HEK293 (cell line): ENCODE measurements around the gene TCAP.

Source experiments
- CTCF ChIP-seq: fragments of 450-650 bp; formaldehyde crosslinking; IDR thresholded peaks from 2 replicates; pipeline ENCODE4 v1.5.1; 2016; ENCODE audit warnings: missing biosample characterization, missing genetic modification characterization
- OSR2 ChIP-seq: fragments of 450-650 bp; formaldehyde crosslinking; IDR thresholded peaks from 2 replicates; pipeline ENCODE4 v1.5.1; 2016; ENCODE audit warnings: missing biosample characterization, missing genetic modification characterization
- REST ChIP-seq: fragments of 450-650 bp; formaldehyde crosslinking; IDR thresholded peaks from 2 replicates; pipeline ENCODE4 v1.5.1; 2016; ENCODE audit warnings: missing biosample characterization, missing genetic modification characterization
- ZNF558 ChIP-seq: fragments of 450-650 bp; formaldehyde crosslinking; IDR thresholded peaks from 2 replicates; pipeline ENCODE4 v1.5.1; 2016; ENCODE audit warnings: missing biosample characterization, missing genetic modification characterization
- ZNF768 ChIP-seq: fragments of 450-650 bp; formaldehyde crosslinking; IDR thresholded peaks from 2 replicates; pipeline ENCODE4 v1.5.1; 2018; ENCODE audit warnings: missing biosample characterization, mild to moderate bottlenecking, missing genetic modification characterization
- TF ChIP-seq, protein P1 (sequence below): fragments of 450-650 bp; formaldehyde crosslinking; optimal IDR thresholded peaks from 2 replicates; pipeline ENCODE3; 2016; ENCODE audit warnings: missing biosample characterization, mild to moderate bottlenecking, missing genetic modification characterization

DNA sequence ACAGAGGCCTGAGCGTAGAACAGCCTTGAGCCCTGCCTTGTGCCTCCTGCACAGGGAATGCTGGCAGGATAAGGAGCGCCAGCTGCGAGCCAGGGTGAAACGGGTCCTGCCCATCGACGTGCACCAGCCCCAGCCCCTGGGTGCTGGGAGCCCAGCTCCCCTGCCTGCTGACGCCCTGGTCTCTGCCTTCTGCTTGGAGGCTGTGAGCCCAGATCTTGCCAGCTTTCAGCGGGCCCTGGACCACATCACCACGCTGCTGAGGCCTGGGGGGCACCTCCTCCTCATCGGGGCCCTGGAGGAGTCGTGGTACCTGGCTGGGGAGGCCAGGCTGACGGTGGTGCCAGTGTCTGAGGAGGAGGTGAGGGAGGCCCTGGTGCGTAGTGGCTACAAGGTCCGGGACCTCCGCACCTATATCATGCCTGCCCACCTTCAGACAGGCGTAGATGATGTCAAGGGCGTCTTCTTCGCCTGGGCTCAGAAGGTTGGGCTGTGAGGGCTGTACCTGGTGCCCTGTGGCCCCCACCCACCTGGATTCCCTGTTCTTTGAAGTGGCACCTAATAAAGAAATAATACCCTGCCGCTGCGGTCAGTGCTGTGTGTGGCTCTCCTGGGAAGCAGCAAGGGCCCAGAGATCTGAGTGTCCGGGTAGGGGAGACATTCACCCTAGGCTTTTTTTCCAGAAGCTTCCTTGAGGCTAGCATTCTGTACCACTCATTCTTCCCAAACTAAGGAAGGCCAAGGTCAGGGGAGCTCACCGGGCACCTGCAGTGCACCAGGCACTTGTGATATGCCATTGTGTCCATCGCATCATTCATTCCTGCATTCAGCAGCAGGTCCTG lies 5.0 kb downstream of the TCAP start:
- TF ChIP-seq, protein P1, sequence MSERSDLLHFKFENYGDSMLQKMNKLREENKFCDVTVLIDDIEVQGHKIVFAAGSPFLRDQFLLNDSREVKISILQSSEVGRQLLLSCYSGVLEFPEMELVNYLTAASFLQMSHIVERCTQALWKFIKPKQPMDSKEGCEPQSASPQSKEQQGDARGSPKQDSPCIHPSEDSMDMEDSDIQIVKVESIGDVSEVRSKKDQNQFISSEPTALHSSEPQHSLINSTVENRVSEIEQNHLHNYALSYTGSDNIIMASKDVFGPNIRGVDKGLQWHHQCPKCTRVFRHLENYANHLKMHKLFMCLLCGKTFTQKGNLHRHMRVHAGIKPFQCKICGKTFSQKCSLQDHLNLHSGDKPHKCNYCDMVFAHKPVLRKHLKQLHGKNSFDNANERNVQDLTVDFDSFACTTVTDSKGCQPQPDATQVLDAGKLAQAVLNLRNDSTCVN (tag by site-specific recombination), result no peak
- no peak for TF ChIP-seq ZNF768 (tag by site-specific recombination)
- no peak for TF ChIP-seq OSR2 (tag by site-specific recombination)
- no peak for TF ChIP-seq CTCF (tag by site-specific recombination)
- TF ChIP-seq ZNF558 (tag by site-specific recombination), result no peak
- no peak for TF ChIP-seq REST (tag by site-specific recombination)
